Urothelium cell line (cell line): Measurements from ENCODE around the gene ATP5F1B.

Experiments
- DNase-seq: peaks from one replicate; pipeline ENCODE4 v3.0.0; 2011; ENCODE audit warnings: low spot score, mixed read lengths
- FAIRE-seq: peaks from 2 replicates; lab custom pipeline; 2011; peaks lifted over from hg19 to GRCh38; lab: Jason Lieb, UNC

Gene ATP5F1B

DNA sequence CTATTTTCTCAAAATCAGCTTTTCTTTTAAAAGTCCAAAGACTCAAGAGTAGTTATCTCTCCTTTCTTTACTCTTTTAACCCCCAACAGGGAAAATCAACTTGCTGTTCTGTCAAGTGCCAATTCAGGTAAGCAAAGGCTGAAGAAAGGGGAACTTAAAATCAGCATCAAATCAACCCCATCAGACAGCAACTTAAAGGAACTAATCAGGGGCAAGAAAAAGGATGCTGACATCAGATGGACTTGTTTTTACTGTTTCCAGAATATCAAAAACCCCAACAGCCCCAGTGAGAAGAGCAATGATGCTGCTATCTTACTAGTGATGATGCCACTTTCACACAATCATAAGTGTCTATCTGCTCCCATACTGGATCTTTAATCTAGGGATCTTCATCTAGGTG lies 19.1 kb downstream of the ATP5F1B start:
- FAIRE-seq (no peak), DNase-seq (no peak)

DNA sequence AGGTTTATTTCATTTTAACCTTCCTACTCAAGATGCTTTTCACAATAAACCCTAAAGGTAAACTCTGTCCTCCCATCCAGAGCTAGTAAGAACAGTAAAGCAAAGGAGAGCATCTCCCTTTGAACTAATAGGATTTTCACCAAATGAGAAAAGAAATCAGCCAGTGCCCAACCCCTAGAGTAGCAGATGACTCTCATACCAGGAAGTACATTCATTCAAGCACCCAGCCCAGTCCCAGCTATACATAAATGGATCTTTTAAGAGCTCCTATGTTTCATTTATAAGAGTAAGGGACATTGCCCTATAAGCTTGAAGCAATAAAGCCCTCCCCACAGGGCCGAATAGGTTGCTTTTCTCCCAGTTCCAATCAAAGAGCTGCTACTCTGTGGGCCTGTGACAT lies 23.2 kb downstream of the ATP5F1B start:
- FAIRE-seq (no peak), DNase-seq (no peak)

DNA sequence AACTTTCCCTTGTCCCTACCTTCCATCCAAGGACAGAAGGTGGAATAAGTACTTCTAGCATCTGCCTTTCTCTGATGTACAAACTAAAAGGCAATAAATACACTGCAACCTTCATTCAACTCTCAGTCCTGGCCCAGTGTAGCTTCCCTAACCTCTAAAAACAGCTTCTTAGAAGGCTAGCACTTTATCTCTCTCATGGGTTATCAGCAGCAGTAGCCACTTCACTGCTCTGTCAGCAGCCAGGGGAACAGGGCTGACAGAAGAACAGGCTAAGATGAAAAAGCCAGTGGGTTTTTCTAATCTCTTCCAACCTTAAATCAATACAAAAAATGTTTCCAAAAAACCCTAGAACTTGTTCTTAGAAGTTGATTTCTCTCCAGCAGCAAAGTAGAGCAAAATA lies 28.9 kb downstream of the ATP5F1B start:
- FAIRE-seq (no peak), DNase-seq (no peak)

DNA sequence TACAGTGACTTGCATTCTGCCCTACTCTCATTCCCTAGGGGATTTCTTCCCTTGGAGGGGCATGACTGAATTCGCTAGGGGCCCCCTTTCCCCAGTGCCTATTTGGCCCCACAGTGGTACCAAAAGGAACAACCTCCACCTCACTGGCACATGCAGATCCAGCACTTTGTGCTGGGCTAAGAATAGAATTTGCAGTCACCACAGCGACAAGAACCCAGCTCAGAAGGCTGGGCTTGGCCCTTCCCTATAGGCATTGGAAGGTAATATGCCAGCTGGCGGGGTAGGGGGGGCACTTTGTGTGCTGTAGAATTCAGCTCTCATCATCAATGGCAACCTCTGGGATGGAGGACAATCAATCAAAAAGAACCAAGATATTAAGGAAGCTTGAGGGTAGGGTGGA lies 29.5 kb downstream of the ATP5F1B start:
- FAIRE-seq = no peak
- DNase-seq = no peak

DNA sequence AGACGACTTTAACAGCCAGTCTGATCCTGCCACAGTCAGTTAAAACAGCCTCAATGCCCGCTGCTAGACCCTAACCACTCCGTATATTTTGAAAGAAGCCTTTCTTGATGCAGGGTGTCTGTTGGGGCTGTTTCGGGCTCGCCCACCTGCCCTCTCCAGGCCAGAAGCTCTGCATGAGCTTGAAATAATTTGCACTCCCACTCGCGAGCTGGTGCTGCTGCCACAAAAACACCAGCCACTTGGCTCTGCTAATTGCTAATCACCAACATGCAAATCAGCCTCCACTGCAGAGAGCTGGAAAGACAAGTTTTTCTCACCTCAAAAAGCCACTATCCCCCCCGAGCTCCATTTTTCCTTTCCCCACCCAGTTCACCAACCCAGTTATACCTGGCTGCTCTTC lies 31.2 kb downstream of the ATP5F1B start:
- no peak for FAIRE-seq
- no peak for DNase-seq

DNA sequence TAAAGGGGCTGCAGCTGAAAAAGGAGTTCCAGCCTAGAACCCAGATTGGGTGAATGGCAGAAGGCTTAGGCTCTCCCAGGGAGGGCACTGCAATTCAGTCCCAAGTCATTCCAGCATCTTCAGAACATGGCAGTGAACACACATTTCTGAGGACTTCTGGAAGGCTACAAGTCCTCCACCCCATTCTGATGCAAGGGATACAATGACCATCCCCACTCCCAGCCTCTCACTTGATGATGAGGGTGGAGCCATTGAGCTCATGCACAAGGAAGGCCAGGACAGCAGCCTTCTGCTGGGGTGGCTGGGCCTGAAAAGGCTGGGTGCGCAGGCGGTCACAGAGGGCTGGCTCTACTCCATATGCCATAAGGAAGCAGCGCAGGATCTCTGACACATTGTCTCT lies 41.4 kb downstream of the ATP5F1B start:
- FAIRE-seq (no peak), DNase-seq (no peak)

DNA sequence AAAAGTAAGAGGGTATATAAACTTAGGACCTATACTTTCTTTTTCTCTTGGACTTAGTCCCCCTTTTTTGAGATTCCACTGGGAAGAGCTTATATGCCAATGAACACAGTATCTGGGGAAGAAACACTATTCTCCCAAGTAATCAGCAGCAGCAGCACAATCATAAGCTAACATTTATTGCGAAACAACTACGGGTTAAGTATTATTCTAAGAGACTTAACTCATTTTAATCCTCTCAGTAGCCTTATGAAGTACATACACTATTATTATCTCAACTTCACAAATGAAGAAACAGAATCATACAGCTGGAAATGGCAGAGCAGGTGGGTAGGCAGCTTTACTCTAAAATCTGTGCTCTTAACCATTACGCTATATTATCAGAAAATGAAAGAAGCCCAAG lies 43.5 kb downstream of the ATP5F1B start:
- DNase-seq = no peak
- FAIRE-seq = no peak

DNA sequence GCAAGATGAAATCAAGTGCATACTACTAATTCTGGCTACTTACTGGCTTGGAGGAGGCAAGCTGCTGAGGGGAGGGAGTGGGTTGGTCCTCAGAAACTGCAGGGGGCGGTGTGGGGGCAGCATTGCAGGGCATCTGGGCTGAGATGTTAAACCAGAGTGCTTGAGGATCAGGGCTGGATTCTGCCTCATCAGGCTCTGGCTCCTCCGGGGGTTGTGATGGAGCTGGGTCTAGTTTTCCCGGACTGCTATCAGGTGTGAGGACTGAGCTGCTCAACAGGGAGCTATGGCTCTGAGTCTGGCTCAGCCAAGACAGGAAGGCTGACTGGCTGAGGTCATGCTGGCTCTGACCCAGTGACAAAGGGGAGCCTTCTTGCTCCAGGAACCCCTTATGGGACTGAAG lies 44.3 kb downstream of the ATP5F1B start:
- FAIRE-seq (no peak), DNase-seq (no peak)

DNA sequence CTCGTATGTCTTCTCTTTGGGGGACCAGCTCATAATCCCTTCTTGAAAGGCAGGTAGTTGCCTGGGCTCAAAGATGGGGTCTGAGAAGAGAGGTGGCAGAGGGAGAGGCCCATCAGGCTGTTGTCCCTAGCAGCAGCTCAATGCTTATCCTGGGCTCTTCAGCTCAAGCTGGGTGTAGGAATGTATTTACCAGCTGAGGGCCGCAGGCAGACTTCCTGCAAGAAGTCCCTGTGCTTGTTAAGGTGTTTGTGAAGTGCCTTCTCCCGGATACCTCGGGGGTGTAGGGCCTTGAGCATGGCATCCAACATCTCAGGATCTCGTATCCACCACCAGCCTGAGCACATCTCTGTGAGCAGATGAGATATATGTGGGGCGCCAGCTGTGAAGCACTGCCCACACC lies 45.0 kb downstream of the ATP5F1B start:
- FAIRE-seq = no peak
- no peak for DNase-seq

DNA sequence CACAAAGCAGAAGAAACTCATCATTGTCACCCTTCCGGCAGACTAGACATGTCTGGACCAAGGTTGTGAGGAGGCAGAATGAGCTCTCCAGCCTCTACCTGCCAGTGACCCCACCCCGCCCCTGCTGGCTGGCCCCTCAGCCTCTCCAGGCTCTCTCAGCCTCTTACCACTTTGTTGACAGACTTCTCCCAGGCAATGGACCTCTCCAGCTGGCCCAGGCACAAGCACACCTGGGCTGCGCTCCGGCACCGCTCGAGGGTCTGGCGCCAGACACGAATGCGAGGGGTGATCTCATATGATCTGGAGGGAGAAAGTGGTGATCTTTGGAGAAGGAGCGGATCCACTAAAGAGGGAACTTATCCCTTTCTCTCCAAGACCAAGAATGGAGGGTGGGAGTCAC lies 46.0 kb downstream of the ATP5F1B start:
- FAIRE-seq (no peak), DNase-seq (no peak)

DNA sequence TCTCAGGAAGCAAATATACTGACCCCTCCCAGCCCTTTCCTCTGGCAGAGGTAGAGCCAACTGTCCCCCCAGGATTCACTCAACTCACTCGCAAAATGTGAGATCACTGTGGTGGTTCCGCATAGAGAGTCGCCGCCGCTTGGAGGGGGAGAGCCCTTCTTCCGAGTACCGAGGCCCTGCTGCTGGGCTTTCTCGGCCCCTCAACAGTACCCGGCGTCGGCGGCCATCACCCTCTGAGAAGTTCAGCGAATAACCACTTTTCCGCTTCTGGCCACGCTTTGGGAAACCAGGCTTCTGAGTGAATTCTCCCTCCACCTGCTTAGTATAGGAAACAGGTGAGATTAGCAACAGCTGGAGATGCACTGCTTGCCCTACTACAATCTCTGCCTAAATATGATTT lies 46.7 kb downstream of the ATP5F1B start:
- no peak for FAIRE-seq
- DNase-seq = no peak

DNA sequence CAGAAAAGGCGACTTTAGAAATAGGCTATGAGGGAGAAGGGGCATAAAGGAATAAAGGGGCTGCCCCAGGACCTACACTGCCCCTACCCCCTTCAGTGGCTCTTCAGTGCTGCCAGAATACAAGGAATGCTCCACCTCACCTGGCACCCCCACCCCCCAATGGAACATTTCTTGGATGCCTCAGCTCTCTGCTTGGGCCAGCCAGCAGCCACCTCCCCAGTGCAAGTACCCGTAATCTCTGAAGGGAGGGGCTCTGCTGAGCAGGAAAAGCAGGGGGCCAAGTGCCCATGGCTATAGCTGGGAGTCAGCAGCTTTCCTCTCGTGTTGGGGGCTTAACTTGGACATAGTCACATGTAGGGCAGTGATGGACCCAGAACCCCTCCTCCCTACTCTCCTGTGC lies 49.0 kb downstream of the ATP5F1B start:
- FAIRE-seq (no peak), DNase-seq (no peak)

DNA sequence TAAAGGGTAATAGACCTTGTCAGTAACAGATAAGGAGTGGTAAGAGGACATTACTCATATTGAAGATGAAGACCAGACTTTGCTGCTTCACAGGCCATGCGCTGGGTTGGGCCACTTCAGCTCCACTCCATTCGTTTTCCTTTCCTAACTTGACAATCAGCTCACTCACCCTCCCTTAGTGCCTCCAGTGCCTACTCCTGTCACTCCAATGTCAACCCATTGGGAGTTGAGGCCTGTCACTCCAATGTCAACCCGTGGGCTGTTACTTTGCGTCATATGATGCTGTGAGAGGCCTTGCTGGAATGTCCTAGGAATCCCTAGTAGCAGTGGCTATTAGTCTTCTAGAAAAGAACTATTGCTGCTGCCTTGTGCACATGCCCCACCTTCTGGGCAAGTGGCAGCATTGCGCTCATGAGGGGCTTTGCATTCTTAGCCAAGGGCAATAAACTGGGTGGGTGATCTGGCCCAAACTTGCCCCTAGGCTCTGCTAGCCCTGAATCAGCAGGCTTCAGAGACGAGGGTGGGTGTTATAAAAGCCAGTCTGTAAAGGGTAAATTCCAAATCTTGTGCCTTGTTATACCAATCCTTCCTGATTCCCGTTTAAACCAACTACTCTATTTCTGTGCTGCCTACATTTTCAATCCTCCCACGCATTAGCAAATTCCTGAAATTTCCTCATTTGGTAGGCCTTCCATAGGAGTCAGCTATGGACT lies 51.7 kb downstream of the ATP5F1B start:
- no peak for FAIRE-seq
- peak; percentile 75 for DNase-seq

DNA sequence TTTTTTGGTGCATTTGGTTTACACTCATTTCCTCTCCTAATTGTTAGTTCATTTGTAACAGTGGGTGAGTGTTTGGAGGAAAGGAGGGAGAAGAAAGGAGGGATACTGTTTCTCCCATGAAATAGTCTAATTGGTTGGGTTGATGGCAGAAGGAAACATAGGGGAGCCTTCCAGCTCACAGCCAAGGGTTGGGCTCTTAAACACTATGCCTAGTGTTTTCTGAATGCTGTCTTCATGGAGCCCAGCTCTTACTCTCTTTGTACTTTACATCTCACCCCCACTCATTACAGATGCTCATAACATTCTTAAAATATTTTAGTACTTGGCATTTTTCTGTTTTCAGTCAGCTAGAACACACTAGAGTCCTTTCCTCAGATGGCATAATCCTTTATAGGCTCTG lies 53.8 kb downstream of the ATP5F1B start:
- DNase-seq = no peak
- FAIRE-seq = no peak

DNA sequence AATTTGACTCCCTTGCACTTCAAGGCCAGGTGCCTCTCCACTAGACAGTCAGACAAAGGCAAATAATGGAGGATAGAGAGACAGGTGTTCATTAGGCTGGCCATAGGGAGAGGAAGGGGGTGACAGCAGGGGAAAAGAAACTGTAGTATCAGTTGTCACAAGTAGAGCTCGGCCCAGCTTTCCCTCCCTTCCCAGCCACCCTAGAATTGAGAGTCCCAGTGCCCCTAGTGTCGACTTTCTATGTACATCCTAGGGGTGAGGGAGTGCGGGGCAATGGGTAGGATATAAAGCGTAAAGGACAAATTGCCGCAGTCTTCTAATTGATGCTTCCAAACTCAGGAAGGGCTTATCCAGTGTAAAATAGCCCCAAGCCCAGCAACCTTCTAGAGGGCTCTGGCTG lies 54.7 kb downstream of the ATP5F1B start:
- FAIRE-seq = no peak
- no peak for DNase-seq

DNA sequence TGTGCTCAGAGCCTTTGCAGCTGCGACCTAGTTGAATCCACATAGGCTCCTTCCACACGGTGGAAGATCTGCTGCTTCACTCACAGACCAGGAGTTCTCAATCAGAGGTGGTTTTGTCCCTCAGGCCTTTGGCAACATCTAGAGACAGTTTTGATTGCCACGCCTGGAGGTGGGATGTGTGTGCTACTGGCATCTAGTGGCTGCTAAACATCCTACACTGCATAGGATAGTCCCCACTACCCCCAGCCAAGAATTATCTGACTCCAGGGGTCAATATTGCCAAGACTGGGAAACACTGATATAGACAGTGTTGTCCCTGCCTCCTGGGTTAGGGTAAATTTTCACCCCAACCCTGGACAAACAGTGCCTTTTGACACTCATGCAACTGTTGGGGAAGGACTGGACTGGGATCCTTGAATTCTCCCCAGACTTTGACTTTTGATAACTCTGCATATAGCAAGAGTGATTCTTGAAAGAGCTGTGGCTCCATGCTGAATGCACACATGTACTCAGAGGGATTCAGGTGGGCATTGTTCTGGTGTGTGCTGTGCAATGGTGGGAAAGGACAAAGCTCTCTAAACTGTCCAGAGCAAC lies 55.5 kb downstream of the ATP5F1B start:
- FAIRE-seq (no peak), DNase-seq (peak; percentile 19)

DNA sequence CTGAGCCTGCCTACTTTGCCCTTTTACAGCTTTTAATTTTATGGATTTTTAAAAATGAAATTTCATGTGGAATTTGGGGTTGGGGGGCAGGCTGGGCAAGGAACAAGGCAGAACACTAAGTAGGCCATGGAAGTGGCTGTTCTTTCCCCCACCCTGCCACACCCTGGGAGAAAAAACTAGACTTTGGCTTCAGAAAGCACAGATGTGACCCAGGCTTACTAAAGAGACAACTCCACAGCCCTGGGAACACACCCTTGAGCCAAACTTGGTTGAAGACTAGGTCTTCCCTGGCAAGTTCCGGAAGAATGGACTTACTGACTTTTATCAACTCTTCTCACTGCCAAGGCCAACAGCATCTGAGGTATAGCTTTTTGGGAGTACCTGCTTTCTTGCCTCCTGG lies 56.0 kb downstream of the ATP5F1B start:
- no peak for FAIRE-seq
- no peak for DNase-seq
